ENCODE results near the gene TMEM80. TPM values are rescaled to one million over a fixed set of nuclear protein-coding genes. Genes with fewer than 3 reads are reported as not detected.

The TMEM80 gene
- total and polyA plus RNA-seq, 9 of the 15 experiments (the other 6 are each of a cell fraction or from before 2014, with no cell fraction given): 5.1 to 30.1 (median 12.4) TPM

GRCh38 chr11:680476-680875, 15.1 kb upstream of the TMEM80 start:
- Histone ChIP-seq H3K79me2 (ENCODE audit: control insufficient read depth, insufficient read depth, low read length) (no peaks in the 10 kb centered on the region), H4K20me1 (replicated peaks; ENCODE audit: control insufficient read depth, insufficient read depth, low read length) (no peaks in the 10 kb centered on the region), H2AFZ (ENCODE audit: low read depth, low read length) (no peak overlapping the region), H3K9ac (ENCODE audit: insufficient read depth in 1 of 2, low read depth in 2 of 2, low read length in 2 of 2) (0 out of 4 replicates have a peak overlapping the region, but pooled peaks of 1 of the 2 experiments have one; percentile 0), H3K27ac (ENCODE audit: extremely low read depth, low read depth, low read length) (no peak overlapping the region), H3K4me2 (ENCODE audit: insufficient read depth, low read length) (no peak overlapping the region), H3K36me3 (ENCODE audit: control insufficient read depth, insufficient read depth, low read length) (peaks cover 82% of the 10 kb centered on the region), H3K4me1 (replicated peaks in 1 of 2; ENCODE audit: control insufficient read depth in 2 of 2, insufficient read depth in 2 of 2, low read length in 2 of 2) (peaks cover 0 to 5% of the 10 kb centered on the region in 2 experiments; a peak in 1 of 5 replicates), H3K27me3 (ENCODE audit: control insufficient read depth in 2 of 2, insufficient read depth in 2 of 2, low read length in 2 of 2) (no peaks in the 10 kb centered on the region), H3K9me1 (ENCODE audit: control insufficient read depth, insufficient read depth, low read length) (no peaks in the 10 kb centered on the region), H3K4me3 (no peak overlapping the region), H3K9me3 (replicated peaks; ENCODE audit: control insufficient read depth, insufficient read depth, low read depth, low read length) (no peaks in the 10 kb centered on the region)
- 93% methylated on average over 15 of the region's 19 CpGs for whole genome bisulfite sequencing (ENCODE audit: insufficient coverage, low coverage, missing lambda C conversion rate)
- TF ChIP-seq ZNF644 (tag; IDR thresholded peaks at IDR 0.05; ENCODE audit: low read depth) (no peak), HIVEP1 (CRISPR knock-in tag; IDR thresholded peaks at IDR 0.05) (no peak), COPS2 (conservative IDR thresholded peaks at IDR 0.05) (no peak), DPF2 (IDR thresholded peaks at IDR 0.05) (no peak), ZC3H4 (CRISPR knock-in tag; IDR thresholded peaks at IDR 0.05; ENCODE audit: borderline replicate concordance) (no peak), HCFC1 (IDR thresholded peaks at IDR 0.05; ENCODE audit: low read depth, low read length) (no peak), ZNF23 (CRISPR knock-in tag; IDR thresholded peaks at IDR 0.05) (no peak), RBM25 (IDR thresholded peaks at IDR 0.05; ENCODE audit: low read depth, low read length, severe bottlenecking) (no peak), ZNF41 (CRISPR knock-in tag; conservative IDR thresholded peaks at IDR 0.05) (no peak), KDM2B (CRISPR knock-in tag; IDR thresholded peaks at IDR 0.05) (no peak), PRMT5 (CRISPR knock-in tag; IDR thresholded peaks at IDR 0.05) (no peak), HSF4 (CRISPR knock-in tag; IDR thresholded peaks at IDR 0.05; ENCODE audit: borderline replicate concordance) (no peak), FOXK1 (CRISPR knock-in tag; IDR thresholded peaks at IDR 0.05; ENCODE audit: borderline replicate concordance) (no peak), GATA2 (CRISPR knock-in tag; IDR thresholded peaks at IDR 0.05) (no peak), TCFL5 (CRISPR knock-in tag; conservative IDR thresholded peaks at IDR 0.05) (no peak)
- TF ChIP-seq, protein P1, sequence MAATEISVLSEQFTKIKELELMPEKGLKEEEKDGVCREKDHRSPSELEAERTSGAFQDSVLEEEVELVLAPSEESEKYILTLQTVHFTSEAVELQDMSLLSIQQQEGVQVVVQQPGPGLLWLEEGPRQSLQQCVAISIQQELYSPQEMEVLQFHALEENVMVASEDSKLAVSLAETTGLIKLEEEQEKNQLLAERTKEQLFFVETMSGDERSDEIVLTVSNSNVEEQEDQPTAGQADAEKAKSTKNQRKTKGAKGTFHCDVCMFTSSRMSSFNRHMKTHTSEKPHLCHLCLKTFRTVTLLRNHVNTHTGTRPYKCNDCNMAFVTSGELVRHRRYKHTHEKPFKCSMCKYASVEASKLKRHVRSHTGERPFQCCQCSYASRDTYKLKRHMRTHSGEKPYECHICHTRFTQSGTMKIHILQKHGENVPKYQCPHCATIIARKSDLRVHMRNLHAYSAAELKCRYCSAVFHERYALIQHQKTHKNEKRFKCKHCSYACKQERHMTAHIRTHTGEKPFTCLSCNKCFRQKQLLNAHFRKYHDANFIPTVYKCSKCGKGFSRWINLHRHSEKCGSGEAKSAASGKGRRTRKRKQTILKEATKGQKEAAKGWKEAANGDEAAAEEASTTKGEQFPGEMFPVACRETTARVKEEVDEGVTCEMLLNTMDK (IDR thresholded peaks at IDR 0.05; ENCODE audit: borderline replicate concordance, insufficient read depth, low read depth, low read length, poor library complexity, severe bottlenecking): no peak
- ChIA-PET POLR2A (interaction anchor here (0.5 to 2.2 kb wide), 6 partner anchors 10 to 333 kb away, joined by 3 to 19 read pairs (median 5); no protein-coding TSS in a partner anchor), CTCF (ENCODE audit: low intra/inter-chr PET ratio) (no interaction called here)
- in situ Hi-C loops (cut with MboI): no loop called here
- BruUV-seq (replicated peaks): no TSS peak
- ATAC-seq (no peak), DNase-seq (ENCODE audit: extremely low read depth in 1 of 4, low spot score in 3 of 4) (no peak), FAIRE-seq (no peak)
- intact Hi-C loops (cut with micrococcal nuclease): no loop called here
